RWPE1 (cell line): ENCODE measurements around the gene PRKN.
"Not testable (repeated sequence)": the region's sequence is repeated elsewhere in the genome, so short reads cannot be mapped to it uniquely, and the experiment has no call there.

Source experiments
- CTCF ChIA-PET: fragments of 350-600 bp; sonication (Branson Sonifier 250); formaldehyde crosslinking; extraction: SDS; loops from one replicate; lab custom pipeline; 2021; lab: Yijun Ruan, JAX
- POLR2A ChIA-PET: fragments of 400-600 bp; formaldehyde crosslinking; extraction: SDS; loops from one replicate; lab custom pipeline; 2020; ENCODE audit warnings: antibody characterized with exemption; ENCODE audit not compliant: low non-redundant PET; lab: Yijun Ruan, JAX
- DNase-seq: peaks from one replicate; pipeline ENCODE4 v3.0.0; 2012; ENCODE audit warnings: low spot score
- H3K27ac ChIP-seq: fragments of 450-650 bp; 2 replicates; pipeline ENCODE4 v1.5.1; 2017
- TF ChIP-seq, protein P1 (sequence below): fragments of 450-650 bp; conservative IDR thresholded peaks from 2 replicates; pipeline ENCODE4 v1.5.1; 2017; ENCODE audit warnings: low read depth, mild to moderate bottlenecking

The PRKN gene

DNA sequence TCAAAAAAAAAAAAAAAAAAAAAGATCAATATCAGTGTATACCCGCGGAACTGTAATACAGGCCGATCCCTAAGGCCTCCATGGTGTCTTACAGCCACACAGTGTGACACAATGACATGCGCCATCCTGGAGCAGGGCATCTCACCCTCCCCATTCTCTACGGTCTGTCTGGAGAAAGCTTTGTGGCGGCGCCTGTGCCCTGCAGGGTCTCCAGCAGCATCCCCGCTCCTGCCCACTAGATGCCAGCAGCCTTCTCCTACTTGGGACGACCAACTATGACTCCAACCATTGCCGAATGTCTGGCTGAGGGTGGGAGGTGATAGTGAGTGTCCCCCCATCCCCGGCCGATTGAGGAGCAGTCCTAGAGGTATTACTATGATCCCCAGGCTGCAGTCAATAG lies 894.9 kb downstream of the PRKN start:
- TF ChIP-seq, protein P1, sequence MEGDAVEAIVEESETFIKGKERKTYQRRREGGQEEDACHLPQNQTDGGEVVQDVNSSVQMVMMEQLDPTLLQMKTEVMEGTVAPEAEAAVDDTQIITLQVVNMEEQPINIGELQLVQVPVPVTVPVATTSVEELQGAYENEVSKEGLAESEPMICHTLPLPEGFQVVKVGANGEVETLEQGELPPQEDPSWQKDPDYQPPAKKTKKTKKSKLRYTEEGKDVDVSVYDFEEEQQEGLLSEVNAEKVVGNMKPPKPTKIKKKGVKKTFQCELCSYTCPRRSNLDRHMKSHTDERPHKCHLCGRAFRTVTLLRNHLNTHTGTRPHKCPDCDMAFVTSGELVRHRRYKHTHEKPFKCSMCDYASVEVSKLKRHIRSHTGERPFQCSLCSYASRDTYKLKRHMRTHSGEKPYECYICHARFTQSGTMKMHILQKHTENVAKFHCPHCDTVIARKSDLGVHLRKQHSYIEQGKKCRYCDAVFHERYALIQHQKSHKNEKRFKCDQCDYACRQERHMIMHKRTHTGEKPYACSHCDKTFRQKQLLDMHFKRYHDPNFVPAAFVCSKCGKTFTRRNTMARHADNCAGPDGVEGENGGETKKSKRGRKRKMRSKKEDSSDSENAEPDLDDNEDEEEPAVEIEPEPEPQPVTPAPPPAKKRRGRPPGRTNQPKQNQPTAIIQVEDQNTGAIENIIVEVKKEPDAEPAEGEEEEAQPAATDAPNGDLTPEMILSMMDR, result no peak
- ChIA-PET POLR2A (no interaction called here), CTCF (interaction anchor here (0.7 kb wide), 1 partner anchor 358 kb away, joined by 3 read pairs; no protein-coding TSS in a partner anchor)
- DNase-seq, result no peak
- no peak overlapping the region for H3K27ac ChIP-seq

GRCh38 chr6:161830866-161831616 lies 896.5 kb downstream of the PRKN start:
- DNase-seq, result no peak
- CTCF ChIA-PET, result no interaction called here

DNA sequence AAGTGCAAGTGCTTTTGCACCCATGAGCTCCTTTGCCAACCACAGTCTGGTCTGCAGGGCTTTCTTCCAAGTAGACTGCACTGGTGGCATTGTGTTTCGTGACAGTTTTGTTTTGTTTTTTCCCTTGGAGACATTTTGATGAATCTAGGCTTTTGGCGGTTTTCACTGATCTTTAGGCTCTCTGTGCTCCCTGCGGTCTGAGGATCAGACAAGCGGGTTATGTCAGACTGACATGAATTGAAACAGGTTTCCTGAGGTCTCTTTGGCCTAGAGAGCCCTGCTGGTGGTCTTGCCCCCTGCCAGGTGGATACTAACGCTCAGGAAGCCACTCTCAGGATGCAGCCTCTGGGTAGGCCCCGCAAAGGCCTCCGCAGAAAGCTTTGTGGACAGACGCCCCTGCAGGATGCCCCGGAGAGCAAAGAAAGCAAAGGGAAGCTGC lies 898.3 kb downstream of the PRKN start:
- POLR2A ChIA-PET, result no interaction called here
- H3K27ac ChIP-seq, result no peak overlapping the region
- TF ChIP-seq, protein P1, result no peak
- CTCF ChIA-PET, result interaction anchor here (0.9 kb wide), 1 partner anchor 9 kb away, joined by 4 read pairs; no protein-coding TSS in a partner anchor
- no peak for DNase-seq

More at GRCh38 chr6:161830866-161831616, 896.5 kb downstream of the PRKN start:
- TF ChIP-seq, protein P1, result no peak
- POLR2A ChIA-PET, result no interaction called here
- no peak overlapping the region for H3K27ac ChIP-seq

GRCh38 chr6:161828355-161828754 lies 899.2 kb downstream of the PRKN start:
- ChIA-PET CTCF (no interaction called here), POLR2A (no interaction called here)
- H3K27ac ChIP-seq, result no peak overlapping the region
- TF ChIP-seq, protein P1, result no peak
- DNase-seq, result no peak

GRCh38 chr6:161826512-161826911 lies 901.1 kb downstream of the PRKN start:
- no peak for DNase-seq
- ChIA-PET CTCF (no interaction called here), POLR2A (no interaction called here)
- no peak overlapping the region for H3K27ac ChIP-seq
- TF ChIP-seq, protein P1, result no peak

GRCh38 chr6:161822204-161822603 lies 905.4 kb downstream of the PRKN start:
- H3K27ac ChIP-seq, POLR2A ChIA-PET, DNase-seq: not testable (repeated sequence)
- CTCF ChIA-PET, result interaction anchor here (0.6 to 0.7 kb wide), 2 partner anchors 18 to 321 kb away, joined by 3 to 7 read pairs; no protein-coding TSS in a partner anchor

- CTCF ChIA-PET, result no interaction called here
- TF ChIP-seq, protein P1, result no peak
- no peak for DNase-seq
- H3K27ac ChIP-seq, result no peak overlapping the region
- POLR2A ChIA-PET, result no interaction called here
Measured at GRCh38 chr6:161817881-161818280, 909.7 kb downstream of the PRKN start.
